SK-N-SH (cell line): ENCODE results near the gene HS6ST3. TPM values are rescaled to one million over a fixed set of nuclear protein-coding genes. Genes with fewer than 3 reads are reported as not detected.

ENCODE experiments used
- CTCF ChIA-PET: fragments of 300-600, 350-600 bp; formaldehyde crosslinking; extraction: SDS; loops from one replicate; lab custom pipeline; 2021; lab: Yijun Ruan, JAX
- POLR2A ChIA-PET: fragments of 350-600 bp; sonication (Branson Sonifier 250); formaldehyde crosslinking; extraction: SDS; loops from one replicate; lab custom pipeline; 2020; ENCODE audit warnings: antibody characterized with exemption, inconsistent platforms; lab: Yijun Ruan, JAX
- DNase-seq: peaks from one replicate; pipeline ENCODE4 v3.0.0; 2012
- H2AFZ ChIP-seq: fragments of 200-600 bp; sonication (generic); 2 replicates; pipeline ENCODE4 v1.8.1; 2016; ENCODE audit warnings: antibody characterized with exemption, mild to moderate bottlenecking, low read depth
- H3F3A ChIP-seq: fragments of 200-600 bp; sonication (generic); replicated peaks from 2 replicates; pipeline ENCODE3; 2016; ENCODE audit warnings: antibody characterized with exemption, mild to moderate bottlenecking; ENCODE audit not compliant: insufficient read depth
- H3K27ac ChIP-seq, 2 experiments: fragments of 200-500 bp in 1 of 2; fragments of 200-600 bp in 1 of 2; sonication (Bioruptor generic) in 1 of 2; sonication (generic), shearing (Covaris generic) in 1 of 2; 2 replicates each; pipeline versions ENCODE4 v1.5.1 to v1.6.1; 2014 to 2016; ENCODE audit warnings: low read depth in 2 of 2, inconsistent platforms in 1 of 2, low read length in 1 of 2, mild to moderate bottlenecking in 1 of 2, mixed read lengths in 1 of 2
- H3K27me3 ChIP-seq: fragments of 200-600 bp; sonication (generic), shearing (Covaris generic); 2 replicates; pipeline ENCODE4 v1.6.1; 2016; ENCODE audit warnings: mixed run types; ENCODE audit not compliant: insufficient read depth
- H3K36me3 ChIP-seq, 2 experiments: fragments of 200-500 bp in 1 of 2; fragments of 200-600 bp in 1 of 2; sonication (Bioruptor generic) in 1 of 2; sonication (generic) in 1 of 2; replicated peaks in 1 of 2; 2 replicates each; pipeline versions ENCODE3 to v1.5.1; 2014 to 2016; ENCODE audit warnings: low read length in 1 of 2, mild to moderate bottlenecking in 1 of 2; ENCODE audit not compliant: insufficient read depth in 2 of 2, control insufficient read depth in 1 of 2
- H3K4me1 ChIP-seq, 2 experiments: fragments of 200-500 bp in 1 of 2; fragments of 200-600 bp in 1 of 2; sonication (Bioruptor generic) in 1 of 2; sonication (generic), shearing (Covaris generic) in 1 of 2; 2 replicates each; pipeline versions ENCODE4 v1.5.1 to v1.6.1; 2014 to 2016; ENCODE audit warnings: low read depth in 1 of 2, low read length in 1 of 2, mixed run types in 1 of 2; ENCODE audit not compliant: insufficient read depth in 2 of 2, control insufficient read depth in 1 of 2
- H3K4me2 ChIP-seq: fragments of 200-600 bp; sonication (generic), shearing (Covaris generic); 2 replicates; pipeline ENCODE4 v1.6.1; 2017; ENCODE audit warnings: mixed run types
- H3K4me3 ChIP-seq, 2 experiments: fragments of 200-500 bp in 1 of 2; fragments of 200-600 bp in 1 of 2; sonication (Bioruptor generic) in 1 of 2; sonication (generic), shearing (Covaris generic) in 1 of 2; 2 replicates each; pipeline versions ENCODE4 v1.5.1 to v1.8.1; 2014 to 2016; ENCODE audit warnings: low read depth in 2 of 2, inconsistent platforms in 1 of 2, low read length in 1 of 2, mild to moderate bottlenecking in 1 of 2, mixed read lengths in 1 of 2, moderate library complexity in 1 of 2
- H3K79me2 ChIP-seq: fragments of 200-600 bp; sonication (generic); 2 replicates; pipeline ENCODE4 v1.8.1; 2017; ENCODE audit warnings: mild to moderate bottlenecking; ENCODE audit not compliant: insufficient read depth
- H3K9ac ChIP-seq: fragments of 200-600 bp; sonication (generic); 2 replicates; pipeline ENCODE4 v1.6.1; 2017; ENCODE audit warnings: mixed run types
- H3K9me2 ChIP-seq: fragments of 200-600 bp; sonication (generic); 2 replicates; pipeline ENCODE4 v1.6.1; 2017; ENCODE audit warnings: mixed run types
- H3K9me3 ChIP-seq: fragments of 200-600 bp; sonication (generic); 2 replicates; pipeline ENCODE4 v1.6.1; 2017; ENCODE audit warnings: mixed run types, mild to moderate bottlenecking, moderate library complexity
- H4K20me1 ChIP-seq: fragments of 200-600 bp; sonication (generic); 2 replicates; pipeline ENCODE4 v1.6.1; 2017; ENCODE audit warnings: mild to moderate bottlenecking, mixed run types; ENCODE audit not compliant: insufficient read depth
- CHD2 ChIP-seq: fragments of 150-350 bp; IDR thresholded peaks from 2 replicates; pipeline ENCODE4 v1.6.1; 2018; ENCODE audit warnings: low read length; ENCODE audit not compliant: partially characterized antibody
- CTCF ChIP-seq: fragments of 200-600 bp; sonication (generic); IDR thresholded peaks from 2 replicates; pipeline ENCODE4 v1.6.1; 2017; ENCODE audit warnings: antibody characterized with exemption, mild to moderate bottlenecking, moderate library complexity
- EP300 ChIP-seq, 2 experiments: IDR thresholded peaks; 2 replicates each; pipeline versions ENCODE4 v1.4.0 to v1.6.1; 2012; ENCODE audit warnings: borderline replicate concordance in 1 of 2, low read depth in 1 of 2, low read length in 1 of 2
- FOXJ3 ChIP-seq: sonication (generic); formaldehyde crosslinking; IDR thresholded peaks from 2 replicates; pipeline ENCODE4 v1.5.1; 2020; ENCODE audit warnings: mild to moderate bottlenecking, missing genetic modification reagents
- FOXM1 ChIP-seq: IDR thresholded peaks from 2 replicates; pipeline ENCODE4 v1.4.0; 2012; ENCODE audit warnings: low read depth, mild to moderate bottlenecking
- GATA2 ChIP-seq: sonication (generic); formaldehyde crosslinking; IDR thresholded peaks from 2 replicates; pipeline ENCODE4 v1.5.0; 2020; ENCODE audit warnings: mild to moderate bottlenecking, missing genetic modification reagents
- JUND ChIP-seq: IDR thresholded peaks from 2 replicates; pipeline ENCODE4 v1.4.0; 2012
- MEF2A ChIP-seq: IDR thresholded peaks from 2 replicates; pipeline ENCODE4 v1.4.0; 2012; ENCODE audit warnings: low read depth, borderline replicate concordance
- MXI1 ChIP-seq: IDR thresholded peaks from 2 replicates; pipeline ENCODE4 v1.6.1; 2012; ENCODE audit warnings: mild to moderate bottlenecking, low read depth, low read length, improper control_type of control experiment
- POLR2AphosphoS5 ChIP-seq: IDR thresholded peaks from 2 replicates; pipeline ENCODE4 v1.6.1; 2012; ENCODE audit warnings: low read depth, low read length
- RFX5 ChIP-seq: IDR thresholded peaks from 2 replicates; pipeline ENCODE4 v1.6.1; 2012; ENCODE audit warnings: mild to moderate bottlenecking, improper control_type of control experiment, low read length
- SIN3A ChIP-seq: IDR thresholded peaks from 2 replicates; pipeline ENCODE4 v1.6.1; 2012; ENCODE audit warnings: low read depth, mild to moderate bottlenecking, low read length, moderate library complexity, borderline replicate concordance
- TAF1 ChIP-seq: IDR thresholded peaks from 2 replicates; pipeline ENCODE4 v1.6.1; 2012; ENCODE audit warnings: low read depth, mild to moderate bottlenecking, low read length, moderate library complexity, borderline replicate concordance
- TCF12 ChIP-seq: IDR thresholded peaks from 2 replicates; pipeline ENCODE4 v1.4.0; 2012
- TEAD4 ChIP-seq: IDR thresholded peaks from 2 replicates; pipeline ENCODE4 v1.4.0; 2012; ENCODE audit warnings: mild to moderate bottlenecking, borderline replicate concordance; ENCODE audit not compliant: insufficient read depth
- USF1 ChIP-seq: IDR thresholded peaks from 2 replicates; pipeline ENCODE4 v1.4.0; 2012; ENCODE audit warnings: low read depth, borderline replicate concordance
- YY1 ChIP-seq: IDR thresholded peaks from 2 replicates; pipeline ENCODE4 v1.4.0; 2012; ENCODE audit warnings: low read depth, mild to moderate bottlenecking
- WGBS: methylation state at CpG from one replicate; pipeline ENCODE4 v1.1.6; 2017; ENCODE audit warnings: low lambda C conversion rate; 5-methylcytosine and 5-hydroxymethylcytosine counted together
- polyA plus RNA-seq, 3 experiments: library from polyadenylated mRNA; depleted of rRNA; stranded (reverse); fragments of >200 nt; gene quantifications; 2 replicates each; pipeline ENCODE4 v1.2.3, GENCODE V29; 2012
- TF ChIP-seq, protein P1 (sequence below): IDR thresholded peaks from 2 replicates; pipeline ENCODE4 v1.6.1; 2012; ENCODE audit warnings: mild to moderate bottlenecking, low read depth, low read length, moderate library complexity
- TF ChIP-seq, protein P2 (sequence below): IDR thresholded peaks from 2 replicates; pipeline ENCODE4 v1.4.0; 2012; ENCODE audit warnings: low read depth, borderline replicate concordance

Gene HS6ST3
- polyA plus RNA-seq, 1 of the 3 experiments (the other 2 are of a cell fraction) = under 0.01 TPM

DNA sequence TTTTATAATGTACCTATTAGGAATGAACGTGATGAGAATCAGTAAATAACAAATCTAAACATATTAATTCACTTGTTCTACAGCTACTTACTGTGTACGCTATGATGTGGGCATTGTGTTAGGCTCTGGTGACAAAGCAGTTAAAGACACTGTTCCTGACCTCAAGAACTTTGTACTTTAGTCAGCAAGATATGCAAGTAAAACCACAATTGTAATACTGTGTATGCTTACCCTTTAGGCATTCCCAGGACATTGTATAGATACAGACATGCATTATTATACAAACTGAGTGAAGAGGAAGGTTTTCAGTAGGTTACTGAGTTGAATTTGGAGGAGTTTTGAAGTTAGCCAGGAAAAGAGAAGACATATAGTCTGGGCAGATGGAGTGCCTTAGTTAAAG is 435.8 kb downstream of the HS6ST3 start:
- Histone ChIP-seq H3K9ac (no peak overlapping the region), H2AFZ (no peak overlapping the region), H3K9me3 (no peaks in the 10 kb centered on the region), H3K36me3 (no peaks in the 10 kb centered on the region), H3K4me3 (no peak overlapping the region), H3F3A (no peaks in the 10 kb centered on the region), H4K20me1 (no peaks in the 10 kb centered on the region), H3K79me2 (no peaks in the 10 kb centered on the region), H3K27ac (no peak overlapping the region), H3K4me1 (no peaks in the 10 kb centered on the region), H3K4me2 (no peak overlapping the region), H3K9me2 (no peaks in the 10 kb centered on the region), H3K27me3 (no peaks in the 10 kb centered on the region)
- ChIA-PET POLR2A (no interaction called here), CTCF (no interaction called here)
- DNase-seq = no peak
- TF ChIP-seq, protein P1, sequence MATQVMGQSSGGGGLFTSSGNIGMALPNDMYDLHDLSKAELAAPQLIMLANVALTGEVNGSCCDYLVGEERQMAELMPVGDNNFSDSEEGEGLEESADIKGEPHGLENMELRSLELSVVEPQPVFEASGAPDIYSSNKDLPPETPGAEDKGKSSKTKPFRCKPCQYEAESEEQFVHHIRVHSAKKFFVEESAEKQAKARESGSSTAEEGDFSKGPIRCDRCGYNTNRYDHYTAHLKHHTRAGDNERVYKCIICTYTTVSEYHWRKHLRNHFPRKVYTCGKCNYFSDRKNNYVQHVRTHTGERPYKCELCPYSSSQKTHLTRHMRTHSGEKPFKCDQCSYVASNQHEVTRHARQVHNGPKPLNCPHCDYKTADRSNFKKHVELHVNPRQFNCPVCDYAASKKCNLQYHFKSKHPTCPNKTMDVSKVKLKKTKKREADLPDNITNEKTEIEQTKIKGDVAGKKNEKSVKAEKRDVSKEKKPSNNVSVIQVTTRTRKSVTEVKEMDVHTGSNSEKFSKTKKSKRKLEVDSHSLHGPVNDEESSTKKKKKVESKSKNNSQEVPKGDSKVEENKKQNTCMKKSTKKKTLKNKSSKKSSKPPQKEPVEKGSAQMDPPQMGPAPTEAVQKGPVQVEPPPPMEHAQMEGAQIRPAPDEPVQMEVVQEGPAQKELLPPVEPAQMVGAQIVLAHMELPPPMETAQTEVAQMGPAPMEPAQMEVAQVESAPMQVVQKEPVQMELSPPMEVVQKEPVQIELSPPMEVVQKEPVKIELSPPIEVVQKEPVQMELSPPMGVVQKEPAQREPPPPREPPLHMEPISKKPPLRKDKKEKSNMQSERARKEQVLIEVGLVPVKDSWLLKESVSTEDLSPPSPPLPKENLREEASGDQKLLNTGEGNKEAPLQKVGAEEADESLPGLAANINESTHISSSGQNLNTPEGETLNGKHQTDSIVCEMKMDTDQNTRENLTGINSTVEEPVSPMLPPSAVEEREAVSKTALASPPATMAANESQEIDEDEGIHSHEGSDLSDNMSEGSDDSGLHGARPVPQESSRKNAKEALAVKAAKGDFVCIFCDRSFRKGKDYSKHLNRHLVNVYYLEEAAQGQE = no peak
- TF ChIP-seq MEF2A (no peak), FOXJ3 (CRISPR knock-in tag) (no peak), RFX5 (no peak), USF1 (no peak), EP300 (IDR thresholded peaks at IDR 0.05; ENCODE audit: borderline replicate concordance in 1 of 2, low read depth in 1 of 2, low read length in 1 of 2) (no peak), CTCF (no peak), MXI1 (no peak), TCF12 (no peak), CHD2 (no peak), TEAD4 (no peak), SIN3A (no peak), YY1 (no peak), FOXM1 (no peak), GATA2 (CRISPR knock-in tag) (no peak), TAF1 (no peak), JUND (no peak), POLR2AphosphoS5 (no peak)
- TF ChIP-seq, protein P2, sequence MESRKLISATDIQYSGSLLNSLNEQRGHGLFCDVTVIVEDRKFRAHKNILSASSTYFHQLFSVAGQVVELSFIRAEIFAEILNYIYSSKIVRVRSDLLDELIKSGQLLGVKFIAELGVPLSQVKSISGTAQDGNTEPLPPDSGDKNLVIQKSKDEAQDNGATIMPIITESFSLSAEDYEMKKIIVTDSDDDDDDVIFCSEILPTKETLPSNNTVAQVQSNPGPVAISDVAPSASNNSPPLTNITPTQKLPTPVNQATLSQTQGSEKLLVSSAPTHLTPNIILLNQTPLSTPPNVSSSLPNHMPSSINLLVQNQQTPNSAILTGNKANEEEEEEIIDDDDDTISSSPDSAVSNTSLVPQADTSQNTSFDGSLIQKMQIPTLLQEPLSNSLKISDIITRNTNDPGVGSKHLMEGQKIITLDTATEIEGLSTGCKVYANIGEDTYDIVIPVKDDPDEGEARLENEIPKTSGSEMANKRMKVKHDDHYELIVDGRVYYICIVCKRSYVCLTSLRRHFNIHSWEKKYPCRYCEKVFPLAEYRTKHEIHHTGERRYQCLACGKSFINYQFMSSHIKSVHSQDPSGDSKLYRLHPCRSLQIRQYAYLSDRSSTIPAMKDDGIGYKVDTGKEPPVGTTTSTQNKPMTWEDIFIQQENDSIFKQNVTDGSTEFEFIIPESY = no peak
- 25% methylated on average over 2 of the region's 2 CpGs for WGBS
